Epithelial cell of proximal tubule (primary cell): ENCODE measurements around the gene ZNF804B. TPM values are rescaled to one million over a fixed set of nuclear protein-coding genes. Genes with fewer than 3 reads are reported as not detected.

Experiments
- DNase-seq: peaks from one replicate; pipeline ENCODE4 v3.0.0-alpha.2; 2011; ENCODE audit warnings: low read depth
- H3K4me3 ChIP-seq: 2 replicates; pipeline ENCODE4 v1.5.1; 2011; ENCODE audit warnings: low read depth, mild to moderate bottlenecking, low read length
- CTCF ChIP-seq: conservative IDR thresholded peaks from 2 replicates; pipeline ENCODE4 v1.5.1; 2012; ENCODE audit warnings: low read depth, mild to moderate bottlenecking, low read length
- total RNA-seq: library from RNA; depleted of rRNA; stranded (reverse); fragments of >200 nt; gene quantifications from 2 replicates; pipeline ENCODE4 v1.2.3, GENCODE V29; 2015

The ZNF804B gene
- total RNA-seq, 1 donor from 2014 or later = not detected

GRCh38 chr7:89264126-89264525 is 504.6 kb downstream of the ZNF804B start:
- no peak for DNase-seq

DNA sequence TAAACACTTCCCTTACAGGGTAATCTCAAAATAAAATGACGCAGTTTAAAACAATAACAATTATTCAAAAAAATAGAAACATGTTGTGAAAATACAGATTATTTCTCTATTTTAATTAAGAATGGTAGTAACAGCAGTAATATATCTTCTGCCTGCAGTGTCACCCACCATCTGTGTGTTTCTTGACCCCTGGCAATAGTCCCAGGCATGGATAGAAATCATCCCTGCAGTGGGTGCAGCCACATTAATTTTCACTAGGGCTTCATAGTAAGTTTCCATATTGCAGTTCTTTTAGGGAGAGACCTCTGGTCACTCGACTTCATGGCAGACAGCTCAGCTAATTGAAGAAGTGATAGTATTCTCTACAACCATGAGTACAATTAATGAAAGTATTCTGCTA is 506.1 kb downstream of the ZNF804B start:
- no peak for DNase-seq
- TF ChIP-seq CTCF = no peak
- H3K4me3 ChIP-seq = no peak overlapping the region

More at GRCh38 chr7:89264126-89264525, 504.6 kb downstream of the ZNF804B start:
- no peak for TF ChIP-seq CTCF
- H3K4me3 ChIP-seq = no peak overlapping the region

GRCh38 chr7:89283302-89283701 is 523.8 kb downstream of the ZNF804B start:
- DNase-seq = no peak
- H3K4me3 ChIP-seq = no peak overlapping the region
- TF ChIP-seq CTCF = no peak

- no peak for DNase-seq
- no peak overlapping the region for H3K4me3 ChIP-seq
- no peak for TF ChIP-seq CTCF
These were observed 549.0 kb downstream of the ZNF804B start for GRCh38 chr7:89308535-89308934.

DNA sequence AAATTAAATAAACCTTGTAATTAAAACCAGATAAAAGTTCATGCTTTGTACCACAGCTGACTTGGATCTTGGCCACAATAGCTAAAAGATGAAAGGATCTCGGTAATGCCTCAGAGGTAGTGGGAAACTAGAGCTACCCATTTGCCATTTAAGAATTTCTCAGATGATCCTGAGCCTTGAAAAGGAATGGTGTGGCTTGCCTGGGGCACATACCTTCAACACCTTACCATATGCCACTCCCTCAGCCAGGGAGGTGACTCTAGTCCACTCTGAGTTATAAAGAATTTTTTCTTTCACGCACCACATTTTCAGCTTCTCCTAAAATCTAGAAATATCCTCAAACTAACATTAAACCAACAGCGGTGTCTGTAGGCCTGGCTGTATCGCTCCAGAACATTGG is 552.4 kb downstream of the ZNF804B start:
- H3K4me3 ChIP-seq = no peak overlapping the region
- no peak for DNase-seq
- TF ChIP-seq CTCF = no peak

GRCh38 chr7:89312551-89312950 is 553.1 kb downstream of the ZNF804B start:
- no peak for DNase-seq
- H3K4me3 ChIP-seq = no peak overlapping the region
- TF ChIP-seq CTCF = no peak

- H3K4me3 ChIP-seq = no peak overlapping the region
- DNase-seq = no peak
- no peak for TF ChIP-seq CTCF
These were observed 557.2 kb downstream of the ZNF804B start for GRCh38 chr7:89316584-89317251.
